Transverse colon (tissue), 3 donors: ENCODE data around the gene CIT.

Source experiments
- EP300 ChIP-seq: sonication (generic); formaldehyde crosslinking; IDR thresholded peaks from one replicate; pipeline ENCODE4 v1.6.1; 2017; ENCODE audit warnings: antibody characterized with exemption, low read depth
- POLR2A ChIP-seq: fragments of 450-650 bp; IDR thresholded peaks from one replicate; pipeline ENCODE4 v1.6.1; 2016; ENCODE audit warnings: antibody characterized with exemption, mild to moderate bottlenecking, moderate library complexity
- TF ChIP-seq, protein P1 (sequence below), 5 experiments: fragments of 200-600 bp in 3 of 5; fragments of 450-650 bp in 2 of 5; sonication (generic) in 3 of 5; IDR thresholded peaks; 1 replicate in 2 of 5; 2 replicates in 3 of 5; pipeline ENCODE4 v1.5.1; 2016 to 2017; ENCODE audit warnings: antibody characterized with exemption in 5 of 5, inconsistent platforms in 3 of 5, mild to moderate bottlenecking in 2 of 5, moderate library complexity in 1 of 5

DNA sequence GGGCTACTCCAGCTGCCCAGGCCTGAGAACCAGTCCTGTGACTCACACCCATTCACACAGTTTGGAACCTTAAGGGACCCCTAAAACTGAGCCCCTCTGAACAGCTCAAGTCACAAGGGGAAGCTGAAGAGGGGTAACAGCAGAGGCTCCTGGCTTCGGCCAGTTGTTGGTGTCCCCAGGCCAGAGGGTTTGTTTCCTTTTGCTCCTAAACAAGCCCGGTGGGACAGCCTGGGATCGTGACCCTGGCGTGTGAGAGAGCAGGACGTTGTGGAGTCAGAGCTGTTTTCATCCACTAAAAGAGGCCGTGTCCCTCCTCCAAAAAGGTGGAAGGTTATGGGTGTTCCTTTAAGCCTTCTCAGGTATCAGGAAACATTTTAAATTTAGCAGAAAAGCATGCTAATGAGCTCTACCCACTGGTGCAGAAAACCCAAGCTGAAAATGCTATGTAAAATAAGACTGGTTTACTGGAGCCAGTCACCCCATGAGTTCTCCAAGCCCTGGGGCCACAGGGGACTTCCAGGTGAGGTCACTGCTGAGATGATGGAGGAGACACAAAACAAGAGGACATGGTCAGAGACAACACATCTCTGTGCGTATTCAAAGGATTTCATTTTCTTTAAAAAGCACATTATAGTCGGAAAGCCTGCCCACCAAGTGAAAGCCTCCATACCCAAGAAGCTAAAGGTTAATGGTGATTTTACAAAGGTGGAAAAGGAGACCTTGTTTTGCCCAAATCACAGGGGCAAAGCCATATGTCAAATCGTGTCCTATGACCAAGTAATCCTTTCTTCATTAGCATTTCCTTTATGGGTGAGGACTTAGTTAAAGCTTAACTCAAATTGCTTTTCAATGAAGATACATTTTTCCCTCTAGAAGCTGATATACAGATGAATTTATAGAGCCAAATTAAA lies 195.1 kb downstream of the CIT start:
- TF ChIP-seq, protein P1, sequence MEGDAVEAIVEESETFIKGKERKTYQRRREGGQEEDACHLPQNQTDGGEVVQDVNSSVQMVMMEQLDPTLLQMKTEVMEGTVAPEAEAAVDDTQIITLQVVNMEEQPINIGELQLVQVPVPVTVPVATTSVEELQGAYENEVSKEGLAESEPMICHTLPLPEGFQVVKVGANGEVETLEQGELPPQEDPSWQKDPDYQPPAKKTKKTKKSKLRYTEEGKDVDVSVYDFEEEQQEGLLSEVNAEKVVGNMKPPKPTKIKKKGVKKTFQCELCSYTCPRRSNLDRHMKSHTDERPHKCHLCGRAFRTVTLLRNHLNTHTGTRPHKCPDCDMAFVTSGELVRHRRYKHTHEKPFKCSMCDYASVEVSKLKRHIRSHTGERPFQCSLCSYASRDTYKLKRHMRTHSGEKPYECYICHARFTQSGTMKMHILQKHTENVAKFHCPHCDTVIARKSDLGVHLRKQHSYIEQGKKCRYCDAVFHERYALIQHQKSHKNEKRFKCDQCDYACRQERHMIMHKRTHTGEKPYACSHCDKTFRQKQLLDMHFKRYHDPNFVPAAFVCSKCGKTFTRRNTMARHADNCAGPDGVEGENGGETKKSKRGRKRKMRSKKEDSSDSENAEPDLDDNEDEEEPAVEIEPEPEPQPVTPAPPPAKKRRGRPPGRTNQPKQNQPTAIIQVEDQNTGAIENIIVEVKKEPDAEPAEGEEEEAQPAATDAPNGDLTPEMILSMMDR (IDR thresholded peaks at IDR 0.05): no peak
- TF ChIP-seq POLR2A: no peak
- TF ChIP-seq EP300: no peak
